ENCODE data around the gene PDZRN4. TPM values are rescaled to one million over a fixed set of nuclear protein-coding genes. Genes with fewer than 3 reads are reported as not detected.

PDZRN4 gene
- total and polyA plus RNA-seq, 8 donors = 0.58 to 29.0 (median 2.2) TPM

- H3K27me3 ChIP-seq = no peaks in the 10 kb centered on the region
- intact Hi-C loops (cut with DNase I; ENCODE audit: low total_unique reads) = no loop called here
- peaks cover 0 to 10% (median 0%) of the 10 kb centered on the region in 4 donors for H3K4me1 ChIP-seq
- H3K9me3 ChIP-seq = peaks cover 0 to 12% (median 0%) of the 10 kb centered on the region in 4 donors
- H3K4me3 ChIP-seq = no peak overlapping the region
- DNase-seq = no peak
- H3K27ac ChIP-seq = no peak overlapping the region
- WGBS, 5 donors = 85 to 95% (median 90%) methylated on average over 6 of the region's 6 CpGs
- no peaks in the 10 kb centered on the region for H3K36me3 ChIP-seq
- TF ChIP-seq POLR2A (IDR thresholded peaks at IDR 0.05) (no peak), EP300 (IDR thresholded peaks at IDR 0.05) (no peak), CTCF (IDR thresholded peaks at IDR 0.05) (no peak), POLR2AphosphoS5 (IDR thresholded peaks at IDR 0.05) (no peak)
Observed at GRCh38 chr12:41402801-41403200, 214.7 kb downstream of the PDZRN4 start.

DNA sequence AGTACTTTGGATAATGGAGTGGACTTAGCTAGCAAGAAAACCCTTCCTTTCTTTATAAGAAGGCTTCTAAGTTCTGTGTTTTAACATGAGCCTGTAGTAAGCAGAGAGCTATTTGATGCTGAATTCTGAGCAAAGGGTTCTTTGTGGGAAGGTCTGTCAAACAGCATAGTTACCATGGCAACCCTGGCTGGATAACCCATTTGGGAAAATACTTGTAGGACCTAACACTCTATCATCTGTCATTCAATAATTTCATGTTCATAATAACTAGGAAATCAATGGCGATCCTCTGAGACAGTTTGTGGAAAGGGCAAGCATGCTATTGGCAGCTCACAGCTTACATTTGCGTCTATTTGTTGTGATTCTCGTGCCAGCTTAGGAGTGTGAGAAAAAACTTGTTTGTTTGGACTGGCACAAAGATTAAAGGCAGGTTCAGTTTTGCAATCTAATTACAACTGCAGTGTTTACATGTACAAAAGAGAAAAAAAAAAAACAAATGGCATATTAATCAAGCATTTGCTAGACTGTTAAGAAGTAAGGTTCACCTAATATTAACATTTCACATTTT lies 219.2 kb downstream of the PDZRN4 start:
- H3K4me1 ChIP-seq = peaks cover 0 to 10% (median 0%) of the 10 kb centered on the region in 4 donors
- no peak overlapping the region for H3K4me3 ChIP-seq
- TF ChIP-seq CTCF (IDR thresholded peaks at IDR 0.05) = no peak
- TF ChIP-seq POLR2A (IDR thresholded peaks at IDR 0.05) = no peak
- TF ChIP-seq EP300 (IDR thresholded peaks at IDR 0.05) = no peak
- no peak for TF ChIP-seq POLR2AphosphoS5 (IDR thresholded peaks at IDR 0.05)
- no peaks in the 10 kb centered on the region for H3K27me3 ChIP-seq
- H3K36me3 ChIP-seq = no peaks in the 10 kb centered on the region
- H3K9me3 ChIP-seq = peaks cover 0 to 12% (median 0%) of the 10 kb centered on the region in 4 donors
- peak in 1 of 2 donors; percentile 18 for DNase-seq
- 21 to 47% (median 40%) methylated on average over 3 of the region's 3 CpGs for WGBS, 5 donors
- H3K27ac ChIP-seq = no peak overlapping the region
- intact Hi-C loops (cut with DNase I; ENCODE audit: low total_unique reads) = no loop called here

DNA sequence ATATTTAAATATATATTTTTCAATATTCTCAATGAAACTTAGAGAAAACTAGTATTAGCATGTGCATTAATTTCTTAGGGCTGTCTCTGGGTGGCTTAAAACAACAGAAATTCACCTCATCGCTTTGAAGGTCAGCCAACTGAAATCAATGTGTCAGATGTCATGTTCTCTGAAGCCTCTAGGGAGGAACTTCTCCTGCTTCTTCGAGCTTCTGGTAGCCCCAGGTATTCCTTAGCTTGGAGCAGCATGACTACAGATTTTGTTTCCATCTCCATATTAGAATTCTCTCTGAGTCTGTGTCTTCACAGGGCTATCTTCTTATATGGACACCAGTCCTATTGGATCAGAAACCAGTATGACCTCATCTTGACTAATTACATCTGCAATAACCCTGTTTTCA lies 221.5 kb downstream of the PDZRN4 start:
- 78 to 82% (median 78%) methylated on average over 2 of the region's 2 CpGs for WGBS, 5 donors
- Histone ChIP-seq H3K4me3 (no peak overlapping the region), H3K4me1 (peaks cover 0 to 10% (median 0%) of the 10 kb centered on the region in 4 donors), H3K27ac (no peak overlapping the region), H3K9me3 (peaks cover 0 to 18% (median 0%) of the 10 kb centered on the region in 4 donors), H3K27me3 (no peaks in the 10 kb centered on the region), H3K36me3 (no peaks in the 10 kb centered on the region)
- intact Hi-C loops (cut with DNase I; ENCODE audit: low total_unique reads) = no loop called here
- TF ChIP-seq POLR2A (IDR thresholded peaks at IDR 0.05) (no peak), POLR2AphosphoS5 (IDR thresholded peaks at IDR 0.05) (no peak), EP300 (IDR thresholded peaks at IDR 0.05) (no peak), CTCF (IDR thresholded peaks at IDR 0.05) (no peak)
- DNase-seq = no peak

DNA sequence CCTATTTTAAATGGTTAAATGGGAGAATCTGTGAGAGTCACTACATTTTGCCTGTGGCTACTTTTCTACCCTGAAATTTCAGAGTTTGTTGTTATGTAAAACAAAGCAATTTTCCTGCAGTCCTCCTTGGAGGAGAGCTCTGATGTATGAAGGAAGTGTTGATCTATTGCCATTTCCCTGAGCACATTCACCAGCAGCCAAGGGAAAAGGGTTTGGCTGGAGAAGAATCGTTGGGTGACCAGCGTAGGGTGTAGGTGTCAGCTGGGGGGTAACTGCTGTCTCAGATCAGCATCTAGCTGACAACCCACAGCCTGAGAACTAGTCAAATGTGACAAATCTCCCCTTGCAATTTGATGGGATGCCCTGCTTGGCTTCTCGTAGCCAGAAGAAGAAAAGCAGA lies 230.5 kb downstream of the PDZRN4 start:
- H3K9me3 ChIP-seq = peaks cover 0 to 7% (median 0%) of the 10 kb centered on the region in 4 donors
- intact Hi-C loops (cut with DNase I; ENCODE audit: low total_unique reads) = no loop called here
- no peak overlapping the region for H3K27ac ChIP-seq
- no peaks in the 10 kb centered on the region for H3K27me3 ChIP-seq
- 53 to 77% (median 71%) methylated on average over 3 of the region's 3 CpGs for WGBS, 5 donors
- H3K36me3 ChIP-seq = no peaks in the 10 kb centered on the region
- no peak for DNase-seq
- no peak overlapping the region for H3K4me3 ChIP-seq
- no peaks in the 10 kb centered on the region for H3K4me1 ChIP-seq
- TF ChIP-seq POLR2AphosphoS5 (IDR thresholded peaks at IDR 0.05) (no peak), EP300 (IDR thresholded peaks at IDR 0.05) (no peak), POLR2A (IDR thresholded peaks at IDR 0.05) (no peak), CTCF (IDR thresholded peaks at IDR 0.05) (no peak)

Measured in stomach (tissue), 9 donors.